HG03575 (cell line): ENCODE data around the gene IPO8.

Experiments
- ATAC-seq: cut with Tn5 transposase; IDR thresholded peaks from one replicate; pipeline ENCODE4 v1.9.1; 2021; ENCODE audit not compliant: unreplicated experiment, insufficient number of reproducible peaks, low FRiP score; ENCODE audit errors: extremely low read depth

The IPO8 gene

DNA sequence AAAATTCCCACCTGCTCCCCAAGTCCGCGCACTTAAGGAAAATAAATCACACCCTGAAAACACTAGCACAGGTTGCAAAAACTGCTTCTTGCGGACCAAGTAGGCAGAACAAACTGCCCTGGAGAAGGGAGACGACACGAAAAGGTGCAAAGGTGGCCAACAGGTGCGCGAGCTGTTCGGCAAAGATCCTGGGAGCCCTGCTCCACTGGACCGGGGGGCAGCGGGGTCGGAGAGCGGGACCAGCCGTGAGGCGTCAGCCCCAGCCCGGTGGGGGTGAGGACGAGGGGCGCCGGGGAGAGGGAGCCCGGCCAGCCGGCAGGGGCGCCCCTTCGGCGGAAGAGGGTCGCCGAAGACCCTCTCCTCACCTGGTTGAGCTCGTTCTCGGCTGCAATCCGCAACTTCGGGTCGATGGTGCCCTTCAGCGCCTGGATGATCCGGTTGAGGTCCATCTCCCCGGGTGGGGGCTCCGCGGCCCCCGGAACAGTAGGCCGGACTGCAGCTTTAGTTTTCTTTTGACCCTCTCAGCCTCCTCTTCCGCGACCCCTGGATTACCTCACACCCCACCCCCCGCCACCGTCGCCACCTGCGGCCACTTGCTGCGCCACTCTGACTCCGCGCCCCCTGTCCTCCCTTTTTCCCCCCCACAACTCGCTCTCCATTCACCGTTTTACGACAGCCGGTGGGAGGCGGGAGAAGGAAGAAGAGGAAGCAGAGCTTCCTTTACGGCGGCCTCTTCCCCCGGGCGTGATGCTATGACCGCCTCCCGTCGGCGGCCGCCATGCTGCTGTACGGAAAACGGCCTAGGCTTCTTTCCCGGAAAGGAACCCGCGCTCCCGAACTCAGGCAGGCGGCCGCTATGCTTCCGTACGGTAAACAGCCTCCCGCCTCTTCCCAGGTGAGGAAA, at the start of gene IPO8:
TSS of gene IPO8 (minus strand) at position 671 of the 904 bp plus-strand sequence. CDS start at position 449, 222 bp downstream.
- peak; percentile 52 for ATAC-seq

DNA sequence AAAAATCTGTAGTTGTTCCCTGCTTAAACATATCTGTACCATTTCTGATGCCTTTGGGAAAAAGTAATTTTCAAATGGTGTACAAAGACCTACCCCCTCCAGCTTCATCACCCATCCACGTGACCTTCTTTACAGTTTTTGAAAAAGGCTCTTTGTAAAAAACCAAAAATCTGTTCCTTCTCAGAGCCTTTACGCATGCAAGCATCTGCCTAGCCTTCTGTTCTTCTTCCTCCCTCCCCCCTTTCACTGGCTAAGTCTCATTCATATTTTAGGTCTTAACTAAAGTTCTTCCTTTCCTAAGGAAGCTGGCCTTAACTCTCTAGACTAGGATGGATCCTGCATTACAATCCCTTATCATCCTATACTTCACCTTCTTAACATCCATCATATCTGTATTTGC, 48.7 kb upstream of the IPO8 start:
- ATAC-seq = no peak

DNA sequence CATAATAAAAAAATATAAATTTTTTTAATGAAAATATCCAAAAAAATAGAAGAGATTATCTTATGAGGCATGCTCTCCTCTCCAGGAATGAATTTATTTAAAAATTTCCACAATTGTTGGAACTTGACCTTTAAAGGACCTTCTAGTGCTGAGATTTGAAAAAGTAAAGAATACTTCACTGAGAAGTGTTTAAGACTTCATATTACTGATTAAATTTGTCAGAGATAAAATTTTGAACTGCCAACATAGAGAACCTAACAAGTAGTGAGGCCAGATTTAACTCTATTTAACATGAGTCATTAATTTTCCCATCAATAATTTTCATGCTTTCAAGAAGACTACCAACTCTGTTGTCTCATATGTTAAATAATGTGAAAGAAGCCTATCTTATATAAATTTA, 44.6 kb upstream of the IPO8 start:
- ATAC-seq = no peak

DNA sequence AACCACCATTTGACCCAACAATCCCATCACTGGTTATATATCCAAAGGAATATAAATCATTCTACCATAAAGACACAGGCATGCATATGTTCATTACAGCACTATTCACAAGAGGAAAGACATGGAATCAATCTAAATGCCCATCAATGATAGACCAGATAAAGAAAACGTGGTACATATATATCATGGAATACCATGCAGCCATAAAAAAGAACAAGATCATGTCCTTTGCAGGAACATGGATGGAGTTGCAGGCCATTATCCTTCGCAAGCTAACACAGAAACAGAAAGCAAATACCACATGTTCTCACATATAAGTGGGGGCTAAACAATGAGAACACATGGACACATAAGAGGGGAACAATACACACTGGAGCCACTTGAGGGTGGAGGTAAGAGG, 43.4 kb upstream of the IPO8 start:
- ATAC-seq = no peak

DNA sequence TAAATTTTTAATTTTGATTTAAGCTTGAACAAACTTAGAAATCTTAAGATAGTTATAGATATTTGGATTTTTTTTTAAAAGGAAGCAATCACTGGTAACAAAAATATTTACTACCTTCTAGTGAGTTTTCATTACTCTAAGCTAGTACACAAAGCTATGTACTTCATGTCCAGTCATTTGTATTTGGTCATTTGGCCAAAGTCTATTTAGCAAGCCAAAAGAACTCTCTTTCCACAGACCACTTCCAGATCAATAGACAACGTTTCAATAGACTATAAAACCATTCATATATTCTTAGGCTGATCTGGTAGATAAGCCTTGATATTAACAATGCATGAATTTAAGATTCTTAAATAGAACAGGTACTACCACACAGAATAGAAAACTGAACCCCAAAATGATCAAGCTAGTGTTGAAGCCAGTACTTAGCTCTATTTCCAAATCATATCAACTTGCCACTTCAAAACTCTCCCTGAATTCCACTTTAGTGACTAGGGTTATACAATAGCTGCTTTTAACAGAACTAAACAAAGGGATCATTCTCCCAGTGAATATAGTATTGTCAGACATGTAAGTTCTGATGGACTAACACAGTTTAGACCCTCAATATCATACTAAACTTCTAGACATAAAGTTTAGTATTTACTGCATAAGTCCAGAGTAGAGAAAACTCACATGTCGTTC, 37.4 kb upstream of the IPO8 start:
- no peak for ATAC-seq

DNA sequence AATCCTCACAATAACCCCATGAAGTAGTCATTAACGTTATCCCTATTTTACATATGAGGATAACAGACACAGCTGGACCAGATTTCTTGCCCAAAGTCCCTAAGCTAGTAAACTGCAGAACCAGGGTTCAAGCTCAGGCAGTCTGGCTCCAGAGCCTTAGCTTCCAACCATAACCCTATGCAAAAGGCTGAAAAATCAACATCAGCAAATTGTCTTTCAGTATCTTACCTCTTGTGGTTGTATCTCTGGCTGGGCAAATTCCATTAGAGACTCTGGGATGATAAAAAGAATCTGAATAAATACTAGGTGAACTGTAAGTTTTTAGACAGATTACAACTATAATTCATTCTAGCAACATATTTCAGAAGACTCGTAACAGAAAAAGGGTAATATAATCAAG, 34.3 kb upstream of the IPO8 start:
- ATAC-seq = no peak

DNA sequence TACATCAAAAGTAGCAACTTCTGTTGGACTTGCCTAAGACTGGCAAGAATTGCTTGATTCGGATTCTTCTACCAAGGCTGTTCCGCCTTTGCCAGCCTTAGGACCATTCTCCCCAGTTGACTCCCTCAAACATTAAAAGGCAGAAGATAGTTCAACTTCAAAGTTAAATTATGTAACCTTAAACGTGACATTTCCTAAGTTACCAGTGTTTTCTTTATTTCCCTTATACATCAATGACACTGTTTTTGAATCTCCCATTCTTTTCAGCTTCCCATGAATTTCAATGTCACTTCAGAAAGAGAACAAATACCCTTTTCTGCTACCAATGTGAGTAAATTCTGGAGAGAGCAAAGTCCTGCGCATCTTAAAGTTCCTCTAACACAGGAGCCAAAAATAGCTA, 33.9 kb upstream of the IPO8 start:
- no peak for ATAC-seq

DNA sequence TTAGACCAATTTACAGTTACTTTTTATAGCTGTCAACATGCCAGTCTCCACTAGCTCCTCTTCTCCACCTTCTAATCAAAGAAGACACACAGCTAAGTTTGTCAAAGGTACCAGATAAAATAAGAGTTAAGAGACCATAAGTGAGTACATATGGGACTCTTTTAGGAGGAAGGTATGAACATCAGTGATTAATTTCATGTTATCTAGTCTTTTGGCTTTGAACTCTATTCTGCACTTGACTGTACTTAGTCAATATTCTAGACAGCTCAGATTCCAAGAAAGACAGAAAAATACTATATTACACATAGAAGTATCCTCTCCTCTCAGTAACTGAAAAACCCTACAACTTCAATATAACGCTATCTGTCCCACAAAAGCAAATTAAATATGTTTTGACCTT, 31.0 kb upstream of the IPO8 start:
- no peak for ATAC-seq

DNA sequence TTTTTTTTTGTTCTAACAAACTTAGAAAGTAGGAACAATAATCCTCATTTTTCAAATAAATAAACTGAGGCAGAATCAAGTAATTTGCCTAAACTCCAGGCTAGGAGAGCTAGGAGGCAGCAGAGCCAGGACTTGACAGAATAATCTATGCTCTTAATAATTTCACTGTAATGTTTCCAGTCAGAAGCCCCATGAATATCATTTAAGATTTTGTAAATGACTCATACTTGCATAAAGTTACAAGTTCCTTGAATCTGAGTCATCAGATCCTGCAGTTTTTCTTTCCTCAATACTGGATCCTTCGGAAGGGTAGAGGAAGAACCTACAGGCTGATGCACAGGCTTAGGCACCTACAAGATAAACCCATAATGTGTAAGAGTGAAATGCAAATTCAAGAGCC, 30.1 kb upstream of the IPO8 start:
- ATAC-seq = no peak

DNA sequence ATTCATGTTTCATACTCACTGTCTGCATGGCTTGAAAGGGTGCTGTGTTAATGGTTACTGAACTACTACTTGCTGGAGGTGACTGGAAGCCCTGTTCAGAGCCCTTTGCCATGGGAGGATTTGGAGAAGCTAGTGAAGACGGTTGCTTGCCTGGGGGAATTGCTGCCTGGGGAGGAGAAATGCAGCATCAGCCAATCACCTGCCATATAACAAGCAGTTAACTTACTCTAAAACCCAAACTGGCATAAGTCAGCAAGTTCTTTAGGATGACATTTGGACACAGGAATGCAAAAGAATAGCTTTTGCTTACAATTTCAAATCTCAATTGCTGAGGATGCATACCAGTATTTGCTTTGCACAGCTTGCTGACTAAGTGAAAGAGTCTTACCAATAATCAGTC, 23.4 kb upstream of the IPO8 start:
- no peak for ATAC-seq

DNA sequence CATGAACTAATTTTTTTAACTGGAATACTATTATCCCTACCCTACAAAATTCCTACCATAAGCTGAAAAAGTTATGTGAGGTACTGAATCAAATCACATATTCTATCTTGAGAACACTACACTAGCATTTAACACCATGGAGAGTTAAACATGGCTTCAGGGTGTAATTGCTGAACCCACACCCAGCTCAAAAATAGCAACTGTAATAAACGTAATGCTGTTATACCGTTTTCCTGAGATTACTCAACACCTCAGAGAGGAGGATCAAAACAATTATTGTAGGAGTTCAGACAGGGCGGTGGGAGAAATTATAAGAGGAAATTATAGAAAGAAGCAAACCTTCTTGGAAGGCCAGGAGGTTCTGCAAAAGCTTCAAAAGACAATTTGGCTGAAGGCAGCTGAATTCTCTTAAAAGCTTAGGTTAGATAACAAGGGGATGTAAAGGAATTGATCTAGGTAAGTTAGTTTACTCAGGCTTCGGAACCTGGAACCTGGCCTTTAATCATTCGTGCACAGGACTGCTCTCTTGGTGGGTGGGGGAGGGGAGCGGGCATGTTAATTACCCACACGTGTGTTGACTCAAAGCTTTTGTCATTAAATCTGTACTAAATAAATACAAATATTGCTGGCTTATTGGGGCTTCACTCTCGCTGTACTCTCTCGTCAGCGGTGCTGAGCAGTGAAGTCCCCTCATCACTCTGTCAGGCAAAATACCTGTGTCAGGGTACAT, 12.1 kb upstream of the IPO8 start:
- no peak for ATAC-seq

DNA sequence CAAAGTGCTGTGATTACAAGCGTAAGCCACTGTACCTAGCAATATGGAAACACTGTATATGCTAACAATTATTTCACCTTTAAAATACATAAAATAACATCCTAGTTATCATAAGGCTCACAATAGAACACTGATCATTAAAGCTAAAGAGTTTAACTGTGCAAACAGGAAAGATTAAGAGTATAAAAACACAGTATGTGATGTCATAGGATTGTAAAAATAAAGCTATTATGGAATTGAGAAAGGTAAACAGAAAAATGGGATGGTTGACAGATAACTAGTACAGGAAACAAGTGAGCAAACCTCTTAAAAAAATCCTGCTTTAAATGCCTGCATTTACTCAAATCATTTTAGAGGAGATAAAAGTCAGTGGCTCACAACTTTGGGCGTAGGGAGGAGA, 10.8 kb upstream of the IPO8 start:
- no peak for ATAC-seq

DNA sequence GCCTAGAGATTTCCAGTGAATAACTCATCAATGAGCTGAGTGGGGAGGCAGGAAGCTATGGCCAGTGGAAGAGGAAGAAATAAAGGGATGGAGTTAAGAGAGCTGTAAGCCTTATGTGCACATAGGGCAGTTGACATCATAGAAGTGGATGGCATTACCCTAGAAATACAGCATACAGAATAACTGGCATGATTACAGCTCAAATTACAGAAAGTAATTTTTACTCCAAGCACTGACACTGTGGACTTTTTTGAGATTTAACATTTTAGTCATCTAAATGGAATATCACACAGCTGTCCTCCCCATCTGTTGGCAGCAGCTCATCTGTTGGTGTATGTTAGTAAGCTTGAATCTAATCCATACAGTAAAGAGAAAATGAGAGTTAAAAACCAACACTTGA, 5.4 kb upstream of the IPO8 start:
- ATAC-seq = no peak

DNA sequence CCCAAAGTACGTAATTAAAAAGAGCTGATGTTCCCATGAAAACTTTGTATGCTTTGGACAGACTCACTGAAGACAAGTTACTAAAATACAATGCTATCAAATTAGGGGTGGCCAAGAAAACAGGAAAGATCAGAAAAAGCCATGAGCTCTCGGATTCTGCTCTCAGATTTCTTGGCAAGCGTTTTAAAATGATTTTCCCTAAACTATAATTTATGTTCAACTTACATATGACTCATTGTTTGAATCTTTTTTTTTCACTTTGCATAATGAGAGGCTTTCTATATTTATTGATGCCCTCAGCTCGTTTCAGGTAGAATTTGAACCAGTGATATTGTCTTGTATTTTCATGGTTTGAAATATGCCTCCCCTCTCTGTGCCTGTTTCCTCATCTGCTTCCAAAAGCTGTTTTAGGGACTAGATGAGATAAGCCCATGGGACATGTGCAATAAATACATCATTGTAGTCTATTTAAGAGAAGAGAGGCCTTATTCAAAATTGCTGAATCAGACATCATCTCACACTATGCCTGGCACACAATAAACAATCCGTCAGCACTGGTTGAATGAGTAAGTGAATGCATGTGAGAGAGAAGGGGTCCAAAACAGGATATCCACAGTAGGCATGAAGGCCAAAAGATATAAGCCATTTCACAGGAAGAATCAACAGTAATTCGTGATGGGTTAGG, 4.7 kb upstream of the IPO8 start:
- no peak for ATAC-seq

DNA sequence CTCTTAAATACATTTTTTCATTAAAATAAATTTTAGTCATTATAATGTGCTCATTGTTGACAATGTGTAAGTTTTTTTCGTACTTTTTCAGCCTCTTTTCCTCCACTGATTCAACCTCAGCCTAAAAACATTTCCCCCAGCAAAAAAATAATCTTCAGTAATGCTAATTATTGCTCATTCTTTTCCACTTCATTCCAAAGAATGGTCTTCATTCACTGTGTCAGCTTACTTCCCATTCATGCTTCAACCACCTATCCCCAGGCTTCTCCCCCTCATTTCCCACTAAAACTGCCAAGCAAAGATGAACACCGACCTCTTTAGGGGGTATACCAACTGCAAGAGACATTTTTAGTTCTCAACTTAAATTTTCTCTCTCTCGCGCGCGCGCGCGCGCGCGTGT, 2.7 kb upstream of the IPO8 start:
- no peak for ATAC-seq

DNA sequence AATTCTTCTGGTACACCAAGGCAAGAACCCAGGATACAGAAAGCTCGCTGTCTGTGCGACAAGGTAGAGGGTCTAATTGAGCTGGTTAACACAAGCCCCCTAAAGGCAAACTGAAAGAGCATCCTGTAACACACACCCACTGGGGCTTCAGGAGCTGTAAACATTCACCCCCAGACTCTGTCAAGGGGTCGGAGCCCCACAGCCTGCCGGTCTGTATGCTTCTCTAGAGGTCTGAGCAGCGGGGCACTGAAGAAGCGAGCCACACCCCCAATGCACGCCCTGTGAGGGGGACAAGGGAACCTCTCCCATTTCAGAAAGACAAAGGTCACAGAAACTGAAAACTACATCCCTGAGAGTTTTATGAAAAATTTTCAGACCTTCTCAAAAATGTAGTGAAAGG, 1.3 kb upstream of the IPO8 start:
- no peak for ATAC-seq

DNA sequence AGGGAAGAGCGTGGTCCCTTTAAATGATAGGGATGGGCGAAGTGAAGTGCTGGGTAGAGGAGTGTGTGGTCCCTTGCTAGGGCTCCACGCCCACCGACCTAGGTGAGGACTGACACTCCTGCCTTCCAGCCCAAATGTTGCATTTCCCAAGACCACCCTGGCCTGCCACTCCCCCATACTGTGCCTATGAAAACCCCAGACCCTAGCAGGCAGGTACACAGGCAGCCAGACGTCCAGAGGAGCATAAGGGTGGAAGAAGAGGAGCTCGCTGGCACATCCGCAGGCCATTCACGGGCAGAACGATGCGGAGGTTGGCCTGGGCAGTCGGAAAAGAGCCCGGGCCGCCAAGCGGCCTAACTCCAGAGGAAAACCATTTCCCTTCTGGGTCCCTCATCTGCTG, 817 bp upstream of the IPO8 start:
- no peak for ATAC-seq

DNA sequence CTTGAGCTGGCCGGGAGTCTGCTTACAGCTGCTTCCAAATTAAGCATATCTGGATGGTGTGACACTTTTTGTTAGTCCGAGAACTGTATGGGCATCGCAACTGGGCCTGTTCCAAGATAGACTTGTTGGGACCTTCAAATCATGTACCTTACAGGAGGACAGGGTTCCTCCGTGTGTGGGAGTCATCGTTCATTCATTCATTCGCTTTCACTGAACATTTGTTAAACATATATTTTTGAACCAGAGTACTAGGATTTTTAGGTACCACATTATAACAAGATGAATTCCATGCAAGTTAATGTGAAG, 387 bp upstream of the IPO8 start:
- ATAC-seq = peak; percentile 19

DNA sequence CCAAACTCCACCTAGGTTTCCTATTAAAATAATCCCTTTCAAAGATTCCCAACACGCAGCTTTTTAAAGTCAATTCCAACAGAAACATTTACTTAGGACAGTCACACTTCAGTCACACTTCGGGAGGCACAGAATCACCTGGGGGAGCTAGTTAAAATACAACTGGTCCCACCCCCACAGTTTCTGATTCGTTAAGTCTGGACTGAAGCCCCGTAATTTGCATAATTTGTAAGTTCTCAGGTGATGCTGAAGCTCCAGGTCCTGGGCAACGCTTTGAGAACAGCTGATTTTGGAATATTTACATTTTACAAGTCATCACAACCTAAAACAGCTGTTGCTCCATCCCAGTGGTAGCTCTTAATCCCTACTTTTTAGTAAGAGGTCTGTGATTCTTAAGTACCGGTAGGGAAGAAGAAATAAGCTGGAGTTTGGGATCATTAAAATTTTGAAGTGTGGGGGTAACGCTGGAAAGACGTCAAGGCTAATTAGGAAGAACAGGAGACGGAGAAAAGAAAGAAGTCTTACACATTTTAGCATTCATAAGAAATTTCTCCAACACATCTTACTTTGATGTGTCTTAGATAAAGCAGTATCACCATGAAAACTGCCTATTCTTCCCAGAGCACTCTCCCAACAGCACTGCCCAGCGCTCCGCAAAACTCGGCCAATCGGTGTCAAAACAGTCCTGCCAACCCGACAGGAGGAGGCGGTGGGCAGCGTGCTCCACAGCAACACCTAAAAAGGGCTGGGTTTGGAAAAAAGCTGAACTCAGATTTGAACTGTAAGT, 1.1 kb downstream of the IPO8 start:
- ATAC-seq = no peak
